Measurements from ENCODE around the gene MTG1. TPM values are rescaled to one million over a fixed set of nuclear protein-coding genes. Genes with fewer than 3 reads are reported as not detected.

The MTG1 gene
- total and polyA plus RNA-seq, 10 of the 15 experiments (the other 5 are each of a cell fraction or from before 2014, with no cell fraction given) = 6.2 to 104 (median 62.5) TPM

GRCh38 chr10:133354672-133355240 is 39.2 kb upstream of the MTG1 start:
- ChIA-PET POLR2A (interaction anchor here (0.7 kb wide), 1 partner anchor 32 kb away, joined by 3 read pairs; no protein-coding TSS in a partner anchor), RAD21 (ENCODE audit: unreplicated experiment) (no interaction called here), SMC1A (ENCODE audit: uncharacterized antibody, unreplicated experiment) (interaction anchor here (1.0 kb wide), 1 partner anchor 25 kb away, joined by 3 read pairs; no protein-coding TSS in a partner anchor), CTCF (no interaction called here)
- in situ Hi-C loops (cut with MboI) = no loop called here
- FAIRE-seq (no peak), ATAC-seq (no peak), DNase-seq (ENCODE audit: low read depth, low spot score) (no peak)
- H3K4me1 ChIP-seq (ENCODE audit: control insufficient read depth, insufficient read depth, low read length) = no peaks in the 10 kb centered on the region
- H3K9ac ChIP-seq (ENCODE audit: control insufficient read depth, insufficient read depth, low read length) = no peak overlapping the region
- no peak overlapping the region for H2AFZ ChIP-seq (ENCODE audit: control insufficient read depth, low read depth, low read length)
- no peaks in the 10 kb centered on the region for H3K36me3 ChIP-seq (ENCODE audit: control insufficient read depth in 2 of 2, insufficient read depth in 2 of 2, low read length in 1 of 2)
- H3K27ac ChIP-seq (ENCODE audit: control insufficient read depth, insufficient read depth) = no peak overlapping the region
- H3K4me2 ChIP-seq (ENCODE audit: control insufficient read depth, insufficient read depth) = no peak overlapping the region
- no peaks in the 10 kb centered on the region for H3K9me3 ChIP-seq (replicated peaks; ENCODE audit: control insufficient read depth, insufficient read depth, low read length)
- no peak for TF ChIP-seq RCOR1 (conservative IDR thresholded peaks at IDR 0.05; ENCODE audit: low read depth, low read length)
- TF ChIP-seq STAT1 (conservative IDR thresholded peaks at IDR 0.05) = no peak
- no peak for TF ChIP-seq PML (IDR thresholded peaks at IDR 0.05; ENCODE audit: low read length)
- no peak for TF ChIP-seq MYB (IDR thresholded peaks at IDR 0.05; ENCODE audit: borderline replicate concordance, low read depth, low read length)
- TF ChIP-seq PAX8 (IDR thresholded peaks at IDR 0.05) = no peak
- TF ChIP-seq ATF7 (IDR thresholded peaks at IDR 0.05; ENCODE audit: low read depth) = no peak
- no peak for TF ChIP-seq GATAD2B (conservative IDR thresholded peaks at IDR 0.05; ENCODE audit: low read depth)
- no peak for TF ChIP-seq EGR1 (IDR thresholded peaks at IDR 0.05; ENCODE audit: borderline replicate concordance in 1 of 2, low read depth in 2 of 2, low read length in 2 of 2)
- no peak for TF ChIP-seq SIN3A (IDR thresholded peaks at IDR 0.05; ENCODE audit: low read depth, low read length)
- no peak for TF ChIP-seq MAX (IDR thresholded peaks at IDR 0.05; ENCODE audit: low read depth, low read length)
- TF ChIP-seq NKRF (conservative IDR thresholded peaks at IDR 0.05) = no peak
- TF ChIP-seq MEF2B (IDR thresholded peaks at IDR 0.05; ENCODE audit: partially characterized antibody, poor library complexity, severe bottlenecking) = no peak
- no TSS peak for BruUV-seq (replicated peaks)
- intact Hi-C loops (cut with micrococcal nuclease; ENCODE audit: unreplicated experiment) = no loop called here
- H3K79me2 ChIP-seq (ENCODE audit: control insufficient read depth, insufficient read depth, low read length) = no peaks in the 10 kb centered on the region; the same call in 1 of the 2 replicates
- H4K20me1 ChIP-seq (ENCODE audit: control insufficient read depth, insufficient read depth) = no peaks in the 10 kb centered on the region
- H3K4me3 ChIP-seq = no peak overlapping the region
- H3K27me3 ChIP-seq (replicated peaks in 1 of 2; ENCODE audit: control insufficient read depth in 2 of 2, insufficient read depth in 2 of 2, low read length in 1 of 2) = no peaks in the 10 kb centered on the region
- 80% methylated on average over 14 of the region's 14 CpGs for WGBS (ENCODE audit: insufficient coverage, insufficient replicate concordance, low lambda C conversion rate, missing lambda C conversion rate)
